HAP-1 (cell line): ENCODE measurements around the gene NT5E.
A peak's percentile ranks its signal among the peaks of the same experiment; 100 is the strongest.
"Not testable (repeated sequence)": the region's sequence is repeated elsewhere in the genome, so short reads cannot be mapped to it uniquely, and the experiment has no call there.

Source experiments
- DNase-seq, 2 experiments: peaks; one replicate each; pipeline ENCODE4 v3.0.0-alpha.2; 2016 to 2020; ENCODE audit warnings: low spot score in 2 of 2
- H3K27me3 ChIP-seq: fragments of 250-450 bp; sonication (Bioruptor Pico); 2 replicates; pipeline ENCODE4 v1.5.1; 2020; ENCODE audit warnings: low read depth, mild to moderate bottlenecking, moderate library complexity
- H3K36me3 ChIP-seq: fragments of 250-450 bp; sonication (Bioruptor Pico); replicated peaks from 2 replicates; pipeline ENCODE4 v1.5.1; 2020; ENCODE audit warnings: mild to moderate bottlenecking
- H3K4me1 ChIP-seq: fragments of 250-450 bp; sonication (Bioruptor Pico); 2 replicates; pipeline ENCODE4 v1.5.1; 2020; ENCODE audit warnings: mild to moderate bottlenecking
- H3K4me3 ChIP-seq: fragments of 250-450 bp; sonication (Bioruptor Pico); 2 replicates; pipeline ENCODE4 v1.5.1; 2020; ENCODE audit warnings: mild to moderate bottlenecking, moderate library complexity
- H3K9me3 ChIP-seq: fragments of 250-450 bp; sonication (Bioruptor Pico); 2 replicates; pipeline ENCODE4 v1.5.1; 2020; ENCODE audit warnings: mild to moderate bottlenecking, moderate library complexity
- in situ Hi-C: fragments of 300-500 bp; cut with MboI; formaldehyde crosslinking; loops from 3 replicates; pipeline ENCODE4 v1.14.3; 2020; ENCODE audit warnings: low sequenced_read_pairs, inconsistent platforms, mixed read lengths

NT5E gene

GRCh38 chr6:85498596-85499258 is 48.8 kb downstream of the NT5E start:
- H3K36me3 ChIP-seq, result no peaks in the 10 kb centered on the region
- DNase-seq, result no peak
- H3K4me3 ChIP-seq, result no peak overlapping the region
- H3K4me1 ChIP-seq, result no peaks in the 10 kb centered on the region
- in situ Hi-C loops, result no loop called here
- H3K9me3 ChIP-seq, result no peaks in the 10 kb centered on the region
- H3K27me3 ChIP-seq, result peaks cover 5% of the 10 kb centered on the region

- peaks cover 10% of the 10 kb centered on the region for H3K36me3 ChIP-seq
- in situ Hi-C loops, result no loop called here
Measured at GRCh38 chr6:85506441-85507093, 56.7 kb downstream of the NT5E start.

GRCh38 chr6:85516168-85516567 is 66.3 kb downstream of the NT5E start:
- H3K36me3 ChIP-seq, result peaks cover 25% of the 10 kb centered on the region
- DNase-seq, result no peak
- H3K9me3 ChIP-seq, result no peaks in the 10 kb centered on the region
- no peaks in the 10 kb centered on the region for H3K27me3 ChIP-seq
- no peaks in the 10 kb centered on the region for H3K4me1 ChIP-seq
- in situ Hi-C loops, result no loop called here
- H3K4me3 ChIP-seq, result no peak overlapping the region

More at GRCh38 chr6:85506441-85507093, 56.7 kb downstream of the NT5E start:
- Histone ChIP-seq H3K9me3 (no peaks in the 10 kb centered on the region), H3K27me3 (no peaks in the 10 kb centered on the region), H3K4me3 (no peak overlapping the region), H3K4me1 (no peaks in the 10 kb centered on the region)
- DNase-seq, result no peak

GRCh38 chr6:85524281-85524680 is 74.4 kb downstream of the NT5E start:
- H3K4me3 ChIP-seq, DNase-seq, H3K9me3 ChIP-seq, in situ Hi-C loops, H3K27me3 ChIP-seq, H3K4me1 ChIP-seq: not testable (repeated sequence)
- peaks cover 10% of the 10 kb centered on the region; the same call in 1 of the 2 replicates for H3K36me3 ChIP-seq

GRCh38 chr6:85537055-85537494 is 87.2 kb downstream of the NT5E start:
- peak in 1 of 2 experiments; percentile 19 for DNase-seq
- no peaks in the 10 kb centered on the region for H3K27me3 ChIP-seq
- no peaks in the 10 kb centered on the region; the same call in 1 of the 2 replicates for H3K36me3 ChIP-seq
- H3K9me3 ChIP-seq, result no peaks in the 10 kb centered on the region
- in situ Hi-C loops, result no loop called here
- no peaks in the 10 kb centered on the region for H3K4me1 ChIP-seq
- no peak overlapping the region for H3K4me3 ChIP-seq

- Histone ChIP-seq H3K27me3 (no peaks in the 10 kb centered on the region), H3K4me1 (no peaks in the 10 kb centered on the region), H3K36me3 (no peaks in the 10 kb centered on the region; the same call in 1 of the 2 replicates), H3K4me3 (no peak overlapping the region), H3K9me3 (no peaks in the 10 kb centered on the region)
- in situ Hi-C loops, result no loop called here
- DNase-seq, result no peak
Measured at GRCh38 chr6:85544776-85545175, 94.9 kb downstream of the NT5E start.
